PC-3 (cell line): Measurements from ENCODE around the gene GPRC5A.

Source experiments
- CTCF ChIP-seq: fragments of 300-600 bp; sonication (generic); conservative IDR thresholded peaks from 2 replicates; pipeline ENCODE4 v1.5.1; 2017; ENCODE audit warnings: antibody characterized with exemption, low read depth, mild to moderate bottlenecking, low read length
- EZH2phosphoT487 ChIP-seq: fragments of 300-600 bp; sonication (generic); IDR thresholded peaks from 2 replicates; pipeline ENCODE4 v1.6.1; 2018; ENCODE audit warnings: mild to moderate bottlenecking, antibody characterized with exemption, low read length, borderline replicate concordance

- TF ChIP-seq CTCF (no peak), EZH2phosphoT487 (no peak)
Observed at GRCh38 chr12:12897302-12897701, 5.9 kb downstream of the GPRC5A start.
